ENCODE measurements around the gene FGD6.

The FGD6 gene

DNA sequence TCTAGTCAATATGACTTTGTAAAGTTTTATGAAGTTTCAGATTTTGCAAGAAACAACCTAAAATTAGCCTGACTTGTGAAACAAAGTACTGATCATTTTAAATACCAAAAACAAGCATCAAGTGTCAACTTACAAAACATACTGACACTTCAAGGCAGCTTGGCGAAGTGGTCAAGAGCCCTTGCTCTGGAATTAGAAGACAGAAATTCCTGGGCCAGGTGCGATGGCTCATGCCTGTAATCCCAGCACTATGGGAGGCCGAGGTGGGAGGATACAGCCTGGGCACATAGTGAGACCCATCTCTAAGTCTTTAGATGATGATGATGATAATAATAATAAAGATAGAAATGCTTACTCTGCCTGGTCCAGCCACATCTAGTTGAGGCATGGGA, 98.5 kb downstream of the FGD6 start:
- ChIA-PET POLR2A (no interaction called here), CTCF (interaction anchor here (0.6 to 4.7 kb wide), 2 partner anchors 10 to 417 kb away, joined by 3 to 101 read pairs; no protein-coding TSS in a partner anchor)
- no peak for DNase-seq (ENCODE audit: extremely low spot score)
- TF ChIP-seq, protein P1, sequence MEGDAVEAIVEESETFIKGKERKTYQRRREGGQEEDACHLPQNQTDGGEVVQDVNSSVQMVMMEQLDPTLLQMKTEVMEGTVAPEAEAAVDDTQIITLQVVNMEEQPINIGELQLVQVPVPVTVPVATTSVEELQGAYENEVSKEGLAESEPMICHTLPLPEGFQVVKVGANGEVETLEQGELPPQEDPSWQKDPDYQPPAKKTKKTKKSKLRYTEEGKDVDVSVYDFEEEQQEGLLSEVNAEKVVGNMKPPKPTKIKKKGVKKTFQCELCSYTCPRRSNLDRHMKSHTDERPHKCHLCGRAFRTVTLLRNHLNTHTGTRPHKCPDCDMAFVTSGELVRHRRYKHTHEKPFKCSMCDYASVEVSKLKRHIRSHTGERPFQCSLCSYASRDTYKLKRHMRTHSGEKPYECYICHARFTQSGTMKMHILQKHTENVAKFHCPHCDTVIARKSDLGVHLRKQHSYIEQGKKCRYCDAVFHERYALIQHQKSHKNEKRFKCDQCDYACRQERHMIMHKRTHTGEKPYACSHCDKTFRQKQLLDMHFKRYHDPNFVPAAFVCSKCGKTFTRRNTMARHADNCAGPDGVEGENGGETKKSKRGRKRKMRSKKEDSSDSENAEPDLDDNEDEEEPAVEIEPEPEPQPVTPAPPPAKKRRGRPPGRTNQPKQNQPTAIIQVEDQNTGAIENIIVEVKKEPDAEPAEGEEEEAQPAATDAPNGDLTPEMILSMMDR (IDR thresholded peaks at IDR 0.05; ENCODE audit: control extremely low read depth, extremely low read depth, low read depth, missing control alignments), result no peak

GRCh38 chr12:95118138-95118787, 99.0 kb downstream of the FGD6 start:
- CTCF ChIA-PET, result interaction anchor here (1.0 to 4.7 kb wide), 17 partner anchors 9 to 418 kb away, joined by 3 to 101 read pairs (median 6); partner anchors contain the start of genes FGD6, NR2C1 and VEZT
- no peak for DNase-seq (ENCODE audit: extremely low spot score)
- POLR2A ChIA-PET, result no interaction called here
- TF ChIP-seq, protein P1 (IDR thresholded peaks at IDR 0.05; ENCODE audit: control extremely low read depth, extremely low read depth, low read depth, missing control alignments), result no peak

- DNase-seq (ENCODE audit: extremely low spot score), result peak; percentile 64
- TF ChIP-seq, protein P1 (IDR thresholded peaks at IDR 0.05; ENCODE audit: control extremely low read depth, extremely low read depth, low read depth, missing control alignments), result peak; percentile 59
- ChIA-PET CTCF (interaction anchor here (0.6 to 4.7 kb wide), 30 partner anchors 10 to 419 kb away, joined by 3 to 101 read pairs (median 4); partner anchors contain the start of genes FGD6, NR2C1 and VEZT), POLR2A (interaction anchor here (0.7 kb wide), 1 partner anchor 12 kb away, joined by 3 read pairs; no protein-coding TSS in a partner anchor)
Observed at GRCh38 chr12:95117178-95117599, 100.1 kb downstream of the FGD6 start.

- TF ChIP-seq, protein P1 (IDR thresholded peaks at IDR 0.05; ENCODE audit: control extremely low read depth, extremely low read depth, low read depth, missing control alignments), result no peak
- CTCF ChIA-PET, result interaction anchor here (0.9 to 4.7 kb wide), 25 partner anchors 10 to 419 kb away, joined by 3 to 101 read pairs (median 5); partner anchors contain the start of genes FGD6, NR2C1 and VEZT
- no peak for DNase-seq (ENCODE audit: extremely low spot score)
- POLR2A ChIA-PET, result no interaction called here
Observed at GRCh38 chr12:95116773-95117172, 100.5 kb downstream of the FGD6 start.

DNA sequence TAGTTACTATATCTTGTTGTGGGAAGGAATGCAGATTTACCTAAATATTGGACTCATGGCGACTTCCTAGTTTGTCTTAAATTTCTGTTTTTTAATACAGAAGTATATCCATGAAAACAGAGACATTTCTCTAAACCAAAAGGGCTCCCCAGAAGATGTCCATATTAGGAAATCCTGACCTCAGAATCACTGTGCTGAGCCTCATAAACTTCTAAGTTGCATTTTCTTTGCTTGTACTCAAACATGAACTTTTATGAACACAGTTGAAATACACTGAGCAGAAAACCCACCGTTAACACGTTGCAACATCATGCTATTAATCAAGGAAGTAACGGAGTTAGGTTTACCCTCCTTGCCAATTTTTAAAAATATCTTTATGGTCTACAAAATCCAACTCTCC, 100.9 kb downstream of the FGD6 start:
- no peak for DNase-seq (ENCODE audit: extremely low spot score)
- TF ChIP-seq, protein P1 (IDR thresholded peaks at IDR 0.05; ENCODE audit: control extremely low read depth, extremely low read depth, low read depth, missing control alignments), result no peak
- POLR2A ChIA-PET, result no interaction called here
- CTCF ChIA-PET, result interaction anchor here (0.9 to 4.7 kb wide), 17 partner anchors 11 to 420 kb away, joined by 3 to 101 read pairs (median 6); partner anchors contain the start of genes FGD6, NR2C1 and VEZT

- TF ChIP-seq, protein P1 (IDR thresholded peaks at IDR 0.05; ENCODE audit: control extremely low read depth, extremely low read depth, low read depth, missing control alignments), result no peak
- ChIA-PET CTCF (interaction anchor here (1.0 to 4.7 kb wide), 6 partner anchors 11 to 420 kb away, joined by 3 to 101 read pairs (median 13); partner anchors contain the start of genes FGD6 and VEZT), POLR2A (no interaction called here)
Observed at GRCh38 chr12:95115641-95116040, 101.6 kb downstream of the FGD6 start.

More at GRCh38 chr12:95115641-95116040, 101.6 kb downstream of the FGD6 start:
- no peak for DNase-seq (ENCODE audit: extremely low spot score)
